ENCODE measurements around the gene AP2A2. TPM values are rescaled to one million over a fixed set of nuclear protein-coding genes. Genes with fewer than 3 reads are reported as not detected.
"Not testable (repeated sequence)": the region's sequence is repeated elsewhere in the genome, so short reads cannot be mapped to it uniquely, and the experiment has no call there.

Gene AP2A2
- total RNA-seq, 2 donors from 2014 or later: 58.1 to 58.6 TPM

GRCh38 chr11:1016610-1017126, 91.0 kb downstream of the AP2A2 start:
- DNase-seq; intact Hi-C loops (cut with DNase I): not testable (repeated sequence)
- ATAC-seq: peak in 1 of 2 donors; percentile 25

DNA sequence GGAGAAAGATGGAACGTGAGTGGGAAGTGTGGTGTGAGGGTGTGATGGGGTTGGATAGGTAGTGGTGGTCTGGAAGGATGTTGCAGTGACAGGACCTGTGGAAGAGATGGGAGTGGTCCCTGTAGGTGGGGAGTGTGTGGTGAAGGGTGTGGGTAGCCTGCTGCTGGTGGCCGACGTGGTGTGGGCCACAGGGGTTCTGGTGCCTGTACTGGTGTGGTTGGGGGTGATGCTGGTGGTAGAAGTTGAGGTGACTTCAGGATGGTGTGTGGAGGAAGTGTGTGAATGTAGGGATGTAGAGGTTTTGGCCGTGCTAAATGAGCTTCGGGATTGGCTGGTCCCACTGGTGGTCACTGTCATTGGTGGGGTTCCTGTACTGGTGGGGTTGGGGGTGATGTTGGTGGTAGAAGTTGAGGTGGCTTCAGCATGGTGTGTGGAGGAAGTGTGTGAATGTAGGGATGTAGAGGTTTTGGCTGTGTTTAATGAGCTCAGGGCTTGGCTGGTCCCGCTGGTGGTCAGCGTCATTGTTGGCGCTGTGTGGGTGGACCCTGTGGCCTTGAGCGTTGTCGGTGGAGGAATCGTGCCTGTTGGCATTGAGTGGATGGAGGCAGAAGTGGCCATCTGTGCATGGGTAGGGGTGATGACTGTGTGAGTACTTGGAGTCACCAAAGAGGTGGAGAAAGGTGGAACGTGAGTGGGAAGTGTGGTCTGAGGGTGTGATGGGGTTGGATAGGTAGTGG, 91.8 kb downstream of the AP2A2 start:
- intact Hi-C loops (cut with DNase I): no loop called here
- peak; percentile 2 to 32 for ATAC-seq

GRCh38 chr11:1018091-1018490, 92.4 kb downstream of the AP2A2 start:
- DNase-seq (no peak), ATAC-seq (no peak)
- intact Hi-C loops (cut with DNase I): no loop called here

More for the DNA sequence above, 91.8 kb downstream of the AP2A2 start:
- DNase-seq: no peak

- intact Hi-C loops (cut with DNase I): no loop called here
- ATAC-seq (no peak), DNase-seq (no peak)
Observed at GRCh38 chr11:1019321-1019910, 93.7 kb downstream of the AP2A2 start.

DNA sequence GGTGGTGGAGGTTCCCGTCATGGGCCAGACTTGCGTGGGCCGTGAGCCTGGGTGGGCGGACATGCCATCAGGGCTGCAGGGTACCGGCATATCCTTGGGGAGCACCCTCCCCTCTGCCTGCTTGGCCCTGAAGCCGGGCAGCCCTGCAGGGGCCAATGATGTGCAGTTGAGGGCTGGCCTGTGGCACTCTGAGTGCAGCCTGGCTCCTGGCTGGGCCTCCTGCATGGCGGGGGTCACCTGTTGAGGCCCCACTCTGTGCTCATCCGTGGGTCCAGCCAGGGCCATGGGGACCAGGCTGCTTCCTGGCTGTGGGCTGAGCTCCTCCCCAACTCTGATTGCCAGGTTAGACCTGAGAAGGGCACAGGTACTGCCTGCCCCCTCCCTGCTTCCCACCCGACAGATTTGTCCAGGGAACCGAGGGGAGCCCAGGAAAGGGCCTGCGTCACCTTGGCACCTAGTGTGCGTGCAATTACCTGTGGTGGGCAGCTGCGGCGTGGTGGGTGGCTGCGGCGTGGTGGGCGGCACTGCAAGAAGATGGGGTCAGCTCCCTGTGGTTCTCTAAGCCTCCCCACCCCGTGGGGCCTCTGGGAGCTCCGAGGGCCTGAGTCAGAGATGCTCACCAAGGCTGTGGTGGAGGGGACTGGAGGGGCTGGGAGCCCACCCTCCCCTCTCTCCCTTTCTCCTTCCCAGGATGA, 94.7 kb downstream of the AP2A2 start:
- ATAC-seq (no peak), DNase-seq (no peak)
- intact Hi-C loops (cut with DNase I): no loop called here

GRCh38 chr11:1022411-1022810, 96.7 kb downstream of the AP2A2 start:
- peak; percentile 15 for DNase-seq
- no peak for ATAC-seq
- intact Hi-C loops (cut with DNase I): no loop called here

DNA sequence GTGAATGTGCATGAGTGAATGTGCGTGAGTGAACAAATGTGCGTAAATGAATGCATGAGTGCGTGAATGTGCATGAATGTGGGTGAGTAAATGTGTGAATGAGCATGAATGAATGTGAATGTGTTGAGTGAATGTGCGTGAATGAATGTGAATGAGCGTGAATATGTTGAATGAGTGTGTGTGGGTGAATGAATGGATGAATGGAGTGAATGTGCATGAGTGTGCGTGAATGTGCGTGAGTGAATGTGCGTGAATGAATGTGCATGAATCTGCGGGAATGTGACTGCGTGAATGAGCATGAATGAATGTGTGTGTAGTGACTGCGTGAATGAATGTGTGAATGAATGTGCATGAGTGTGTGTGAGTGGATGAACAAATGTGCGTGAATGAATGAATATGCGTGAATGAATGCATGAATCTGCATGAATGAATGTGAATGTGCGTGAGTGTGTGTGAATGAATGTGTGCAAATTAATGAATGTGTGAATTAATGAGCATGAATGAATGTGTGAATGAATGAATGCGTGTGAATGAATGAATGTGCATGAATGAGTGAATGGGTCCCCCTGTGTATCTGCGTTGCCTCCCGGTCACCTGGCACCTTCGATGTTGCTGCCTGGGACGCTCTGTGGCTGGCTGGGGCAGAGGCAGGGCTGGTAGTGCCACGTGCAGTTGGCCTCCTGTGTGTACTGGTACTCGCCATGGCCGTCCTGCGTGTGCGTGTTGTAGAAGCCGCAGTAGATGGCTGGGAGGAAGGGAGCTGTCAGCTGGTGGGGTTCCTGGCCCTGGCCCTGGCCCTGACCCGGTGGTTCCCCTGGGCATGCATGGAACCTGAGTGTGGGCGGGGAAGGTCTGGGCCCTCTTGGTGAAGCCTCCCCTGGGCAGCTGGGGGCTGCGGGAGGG, 97.5 kb downstream of the AP2A2 start:
- no peak for DNase-seq
- no peak for ATAC-seq
- intact Hi-C loops (cut with DNase I): no loop called here

DNA sequence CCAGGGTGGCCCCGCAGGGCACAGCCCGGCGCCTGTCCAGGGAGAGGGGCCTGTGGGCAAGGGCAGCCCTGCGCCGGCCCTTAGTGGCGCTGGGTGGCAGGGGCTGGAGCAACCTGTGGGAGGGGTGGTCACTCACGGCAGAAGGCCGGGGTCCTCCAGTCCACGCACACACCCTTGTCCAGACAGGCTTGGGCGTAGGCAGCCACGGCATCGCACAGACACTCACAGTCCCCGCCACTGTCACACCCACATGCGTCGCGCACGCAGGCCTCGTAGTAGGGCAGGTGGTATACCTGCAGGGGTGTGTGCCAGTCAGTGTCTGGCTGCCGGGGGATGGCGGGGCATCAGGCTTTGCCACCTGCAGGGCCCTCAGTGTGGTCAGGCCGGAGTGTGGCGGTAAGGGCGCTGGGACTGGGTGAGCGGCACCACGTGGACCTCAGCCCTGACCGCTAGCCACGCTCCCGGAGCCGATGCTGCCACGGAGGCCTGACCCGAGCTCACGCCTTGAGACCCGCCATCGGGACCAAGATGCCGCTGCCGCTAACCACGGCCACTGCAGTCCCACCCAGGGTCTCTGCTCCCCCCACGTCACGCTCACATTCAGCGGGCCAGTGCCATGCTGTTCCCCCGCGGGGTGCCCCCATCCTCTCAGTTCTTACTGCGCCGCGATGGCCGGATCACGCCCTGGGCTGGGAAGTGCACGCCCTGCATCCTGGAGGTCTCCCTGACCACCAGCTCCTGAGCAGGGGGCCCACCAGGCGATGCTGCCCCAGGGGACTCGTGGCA, 98.3 kb downstream of the AP2A2 start:
- intact Hi-C loops (cut with DNase I): no loop called here
- no peak for DNase-seq
- ATAC-seq: no peak

DNA sequence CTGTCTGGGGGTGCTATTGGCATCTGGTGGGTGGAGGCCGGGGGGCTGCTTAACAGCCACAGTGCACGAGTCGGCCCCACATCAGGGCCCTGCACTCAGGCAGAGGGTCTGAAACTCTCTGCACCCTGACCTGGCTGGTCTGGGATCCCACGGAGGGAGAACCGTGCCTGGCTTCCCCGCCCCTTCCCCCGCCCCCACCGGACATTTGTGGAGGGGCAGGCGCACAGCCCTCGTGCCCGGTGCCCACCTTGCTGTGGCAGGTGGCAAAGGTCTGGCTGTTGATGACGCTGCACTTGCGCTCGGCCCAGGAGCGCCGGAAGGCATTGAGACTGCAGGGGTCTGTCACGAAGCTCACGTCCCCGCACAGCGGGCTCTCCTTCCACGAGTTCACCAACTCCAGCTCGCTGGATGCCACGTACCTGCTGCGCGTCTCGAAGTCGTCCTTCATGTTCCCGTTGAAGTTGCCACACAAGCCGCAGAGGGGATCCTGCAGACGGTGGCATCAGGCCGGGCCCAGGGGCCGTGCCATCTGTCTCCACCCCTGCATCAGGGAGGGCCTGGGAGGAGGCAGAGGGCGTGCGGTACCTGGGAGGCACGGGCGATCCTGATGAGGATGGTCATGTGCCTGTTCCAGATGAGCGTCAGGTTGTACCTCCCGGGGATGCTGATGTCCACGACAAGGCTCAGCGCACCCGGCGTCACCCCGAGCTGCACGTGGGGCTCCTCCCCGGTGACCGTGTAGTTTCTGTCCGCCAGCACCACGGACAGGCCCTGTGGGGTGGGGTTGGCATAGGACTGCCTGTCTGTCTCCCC, 99.1 kb downstream of the AP2A2 start:
- intact Hi-C loops (cut with DNase I): no loop called here
- DNase-seq: no peak
- ATAC-seq: no peak

GRCh38 chr11:1025410-1026162, 99.9 kb downstream of the AP2A2 start:
- DNase-seq (no peak), ATAC-seq (no peak)
- intact Hi-C loops (cut with DNase I): no loop called here

GRCh38 chr11:1026163-1026450, 100.4 kb downstream of the AP2A2 start:
- ATAC-seq: no peak
- DNase-seq: no peak
- intact Hi-C loops (cut with DNase I): no loop called here

- intact Hi-C loops (cut with DNase I): no loop called here
- no peak for DNase-seq
- no peak for ATAC-seq
Observed at GRCh38 chr11:1026641-1027482, 101.2 kb downstream of the AP2A2 start.

- intact Hi-C loops (cut with DNase I): no loop called here
- DNase-seq (no peak), ATAC-seq (no peak)
Observed at GRCh38 chr11:1027483-1028290, 102.0 kb downstream of the AP2A2 start.

GRCh38 chr11:1028291-1028540, 102.5 kb downstream of the AP2A2 start:
- intact Hi-C loops (cut with DNase I): no loop called here
- ATAC-seq: no peak
- no peak for DNase-seq

DNA sequence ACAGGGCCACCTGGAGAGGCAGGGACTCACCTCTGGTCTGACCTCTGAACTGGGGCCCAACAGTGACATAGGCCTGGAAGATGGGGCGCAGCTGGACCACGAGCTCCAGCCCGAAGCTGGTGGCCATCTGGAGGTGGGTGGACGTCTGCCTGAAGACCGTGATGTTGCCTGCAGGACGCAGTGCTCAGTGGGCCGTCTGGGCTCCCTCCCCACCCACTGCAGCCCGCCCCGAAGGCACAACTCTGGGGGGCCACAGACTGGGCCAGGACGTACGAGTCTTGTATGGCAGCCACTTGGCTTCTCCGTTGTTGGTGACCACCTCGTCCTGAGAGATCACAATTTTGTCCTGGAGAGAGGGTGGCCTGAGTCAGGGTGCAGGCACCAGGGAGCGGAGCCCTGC, 102.9 kb downstream of the AP2A2 start:
- intact Hi-C loops (cut with DNase I): no loop called here
- no peak for DNase-seq
- no peak for ATAC-seq

DNA sequence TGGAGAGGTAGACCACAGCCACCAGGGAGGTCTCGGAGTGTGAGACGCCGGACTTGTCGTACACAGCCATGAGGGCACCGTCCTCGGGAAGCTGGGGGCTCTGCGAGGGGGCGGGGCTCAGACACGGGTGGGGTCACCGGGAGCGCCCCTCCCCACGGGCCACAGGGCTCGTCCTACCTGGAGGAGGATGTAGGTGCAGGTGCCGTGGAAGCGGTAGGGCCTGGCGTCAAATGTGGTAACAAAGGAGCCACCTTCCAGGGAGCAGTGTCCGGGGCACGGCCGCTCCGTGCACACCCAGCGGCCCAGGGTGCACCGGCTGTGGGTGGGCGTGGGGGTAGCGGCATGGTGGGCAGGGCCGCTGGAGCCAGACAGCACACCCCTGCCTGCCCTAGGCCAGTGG, 103.4 kb downstream of the AP2A2 start:
- intact Hi-C loops (cut with DNase I): no loop called here
- ATAC-seq (no peak), DNase-seq (no peak)

Data from left cardiac atrium (tissue), 4 donors.